ENCODE data around the gene RSPH4A.

GRCh38 chr6:116568821-116569755 lies 47.2 kb upstream of the RSPH4A start:
- TF ChIP-seq EZH2phosphoT487 (IDR thresholded peaks at IDR 0.05; ENCODE audit: low read depth, severe bottlenecking, unreplicated experiment) (no peak), CTCF (IDR thresholded peaks at IDR 0.05; ENCODE audit: poor library complexity) (no peak), EZH2 (IDR thresholded peaks at IDR 0.05; ENCODE audit: borderline replicate concordance) (no peak)

All from hepatocyte (in vitro differentiated cells).